Lung (tissue), 12 donors: ENCODE results near the gene SULF2. TPM values are rescaled to one million over a fixed set of nuclear protein-coding genes. Genes with fewer than 3 reads are reported as not detected.
A peak's percentile ranks its signal among the peaks of the same experiment; 100 is the strongest.

Experiments used
- ATAC-seq: fragments of 200-7000 bp; cut with Tn5 transposase; one replicate; pipeline ENCODE4 v1.9.1; 2020; ENCODE audit warnings: moderate number of reproducible peaks; ENCODE audit not compliant: insufficient read depth, low FRiP score
- DNase-seq, 3 donors: peaks; one replicate each; pipeline ENCODE4 v3.0.0-alpha.2; 2013 to 2017
- H3K27ac ChIP-seq, 2 donors: one replicate each; pipeline ENCODE4 v1.5.1; 2013; ENCODE audit warnings: mild to moderate bottlenecking in 2 of 2, moderate library complexity in 2 of 2, control low read depth in 1 of 2, inconsistent platforms in 1 of 2, low read depth in 1 of 2, low read length in 1 of 2
- H3K27me3 ChIP-seq, 3 donors: one replicate each; pipeline ENCODE4 v1.5.1; 2013; ENCODE audit warnings: low read length in 2 of 3; ENCODE audit not compliant: control insufficient read depth in 3 of 3, insufficient read depth in 3 of 3
- H3K36me3 ChIP-seq, 4 donors: one replicate each; pipeline ENCODE4 v1.5.1; 2013; ENCODE audit warnings: low read length in 4 of 4, mild to moderate bottlenecking in 1 of 4, moderate library complexity in 1 of 4; ENCODE audit not compliant: control insufficient read depth in 4 of 4, insufficient read depth in 4 of 4
- H3K4me1 ChIP-seq, 5 donors: one replicate each; pipeline ENCODE4 v1.5.1; 2013; ENCODE audit warnings: low read length in 5 of 5, mild to moderate bottlenecking in 2 of 5, moderate library complexity in 1 of 5; ENCODE audit not compliant: control insufficient read depth in 5 of 5, insufficient read depth in 5 of 5
- H3K4me3 ChIP-seq: one replicate; pipeline ENCODE4 v1.5.1; 2013; ENCODE audit warnings: mild to moderate bottlenecking, control low read depth, moderate library complexity
- H3K9ac ChIP-seq, 2 donors: one replicate each; pipeline ENCODE4 v1.5.1; 2013; ENCODE audit warnings: low read length in 2 of 2, control low read depth in 1 of 2; ENCODE audit not compliant: insufficient read depth in 1 of 2
- H3K9me3 ChIP-seq, 4 donors: one replicate each; pipeline ENCODE4 v1.5.1; 2013; ENCODE audit warnings: low read length in 3 of 4, mild to moderate bottlenecking in 1 of 4, moderate library complexity in 1 of 4; ENCODE audit not compliant: control insufficient read depth in 4 of 4, insufficient read depth in 3 of 4
- CTCF ChIP-seq: IDR thresholded peaks from 2 replicates; pipeline ENCODE4 v1.5.1; 2012; ENCODE audit warnings: mild to moderate bottlenecking; ENCODE audit errors: control extremely low read depth, extremely low read depth
- WGBS, 2 donors: extraction: QIAGEN DNeasy Blood & Tissue Kit; methylation state at CpG; one replicate each; pipeline ENCODE4 v1.1.7; 2013; 5-methylcytosine and 5-hydroxymethylcytosine counted together
- polyA plus RNA-seq, 2 donors: library from polyadenylated mRNA; stranded (reverse); fragments of 200-250 nt; gene quantifications; one replicate each; pipeline ENCODE4 v1.2.1, GENCODE V29; 2013
- total RNA-seq, 2 donors: library from RNA; depleted of rRNA in 1 of 2; stranded (reverse); fragments of >200 nt in 1 of 2; gene quantifications; one replicate each; pipeline ENCODE4 v1.2.1, GENCODE V29; 2014 to 2021
- donor health status: control.
- donor health status: control.
- donor health status: Bipolar disorder and iron deficiency.
- donor health status: healthy.
- donor health status: DM: yes; HTN: yes; CAD: no.

Gene SULF2
- total and polyA plus RNA-seq, 4 donors, result 17.7 to 42.4 (median 23.6) TPM

GRCh38 chr20:47663354-47664067 lies 121.8 kb downstream of the SULF2 start:
- H3K4me1 ChIP-seq, result no peaks in the 10 kb centered on the region
- peaks cover under 1 to 7% (median 4%) of the 10 kb centered on the region in 4 donors for H3K36me3 ChIP-seq

DNA sequence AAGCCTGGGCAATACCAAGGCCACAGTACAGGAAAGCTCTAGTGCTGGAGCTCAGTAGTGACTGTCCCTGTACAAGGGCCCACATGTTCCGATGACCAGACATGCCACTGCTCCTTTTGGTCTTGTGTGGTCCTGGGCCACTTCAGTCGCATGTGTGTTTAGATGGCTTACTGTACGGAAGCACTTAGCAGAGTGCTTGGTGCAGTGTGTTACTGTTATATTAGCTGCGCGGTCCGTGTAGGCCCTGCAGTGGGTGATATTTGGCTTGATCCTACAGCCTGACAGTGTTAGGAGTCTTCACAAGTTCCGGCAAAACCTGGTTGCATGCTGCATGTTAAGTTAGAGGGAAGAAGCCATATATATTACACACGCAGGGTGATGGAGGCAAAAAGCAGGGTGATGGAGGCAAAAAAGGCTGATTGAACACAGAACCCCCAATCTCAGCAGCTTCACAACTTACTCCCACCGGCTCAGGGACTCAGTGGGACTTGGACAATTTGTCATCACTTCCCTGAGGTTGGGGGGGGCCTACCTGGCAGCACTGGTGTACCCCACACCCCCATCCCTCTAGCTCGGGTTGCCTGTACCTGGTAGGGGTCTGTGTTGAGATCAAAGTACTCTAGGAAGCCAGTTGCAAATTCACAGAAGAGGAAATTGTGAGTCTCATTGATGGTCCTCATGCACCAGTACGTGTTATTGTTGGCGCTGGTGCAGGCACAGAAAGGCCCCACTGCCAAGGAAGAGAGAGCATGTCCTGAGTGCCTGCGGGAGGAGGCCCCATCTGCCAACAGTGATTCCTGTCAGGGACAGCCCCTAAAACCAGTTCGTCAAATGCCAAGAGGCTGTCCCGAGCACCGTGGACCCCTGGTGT lies 122.6 kb downstream of the SULF2 start:
- H3K4me1 ChIP-seq, result no peaks in the 10 kb centered on the region
- H3K9me3 ChIP-seq, result no peaks in the 10 kb centered on the region
- H3K9ac ChIP-seq, result no peak overlapping the region
- 91 to 95% methylated on average over 16 of the region's 16 CpGs for WGBS, 2 donors
- ATAC-seq (no peak), DNase-seq (no peak)
- H3K4me3 ChIP-seq, result no peak overlapping the region
- no peaks in the 10 kb centered on the region for H3K27me3 ChIP-seq
- no peak for TF ChIP-seq CTCF
- H3K36me3 ChIP-seq, result peaks cover 4 to 7% (median 6%) of the 10 kb centered on the region in 4 donors
- no peak overlapping the region for H3K27ac ChIP-seq

More at GRCh38 chr20:47663354-47664067, 121.8 kb downstream of the SULF2 start:
- Histone ChIP-seq H3K9ac (no peak overlapping the region), H3K27me3 (no peaks in the 10 kb centered on the region), H3K4me3 (no peak overlapping the region), H3K27ac (no peak overlapping the region), H3K9me3 (no peaks in the 10 kb centered on the region)
- peak; percentile 92 for TF ChIP-seq CTCF
- 54 to 60% methylated on average over 20 of the region's 20 CpGs for WGBS, 2 donors
- DNase-seq (peak; percentile 82 to 86 (median 83)), ATAC-seq (peak; percentile 80)

- Histone ChIP-seq H3K4me1 (no peaks in the 10 kb centered on the region), H3K9ac (no peak overlapping the region), H3K27me3 (no peaks in the 10 kb centered on the region), H3K4me3 (no peak overlapping the region), H3K27ac (no peak overlapping the region), H3K36me3 (peaks cover 4 to 8% (median 7%) of the 10 kb centered on the region in 4 donors), H3K9me3 (no peaks in the 10 kb centered on the region)
- no peak for TF ChIP-seq CTCF
- WGBS, 2 donors, result 91 to 92% methylated on average over 7 of the region's 7 CpGs
- ATAC-seq (no peak), DNase-seq (no peak)
Measured at GRCh38 chr20:47661714-47662113, 123.6 kb downstream of the SULF2 start.
